ENCODE measurements around the gene THAP11.

Gene THAP11

DNA sequence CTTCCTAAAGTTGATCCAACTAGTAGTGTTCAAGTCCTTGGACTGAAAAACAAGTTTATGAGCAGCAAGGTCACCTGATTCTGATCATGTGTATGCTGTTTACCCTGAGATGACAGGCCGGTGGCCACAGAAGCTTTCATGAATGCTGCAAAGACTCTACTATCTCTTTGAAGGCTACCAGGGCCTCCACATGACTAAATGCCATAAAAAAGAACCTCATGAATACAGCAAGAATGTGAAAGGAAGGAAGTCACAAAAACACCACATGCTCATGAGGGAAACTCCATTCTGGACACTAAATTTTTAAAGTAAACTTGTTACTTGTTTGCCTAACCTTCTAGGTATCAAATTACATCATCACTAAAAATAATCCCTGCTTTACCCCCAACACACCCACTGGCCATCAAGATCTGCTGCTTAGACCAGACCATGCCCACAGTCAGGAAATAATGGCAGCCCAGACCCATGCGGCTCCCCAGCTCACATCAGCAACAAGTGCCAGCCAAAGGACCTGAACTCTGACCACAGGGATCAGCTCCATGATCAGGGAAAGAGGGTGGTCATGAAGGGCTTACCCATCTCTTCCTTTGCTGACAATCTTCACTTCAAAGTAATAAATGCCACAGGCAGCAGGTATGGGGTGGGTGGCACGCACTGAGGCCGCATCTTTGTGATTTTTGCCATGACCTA lies 37.1 kb upstream of the THAP11 start:
- no peak for TF ChIP-seq CTCF (IDR thresholded peaks at IDR 0.05; ENCODE audit: insufficient read depth, low read depth, low read length, missing control alignments)
- H3K4me3 ChIP-seq (ENCODE audit: low read length), result peak overlapping the region; percentile 95
- DNase-seq (ENCODE audit: low read depth), result no peak

DNA sequence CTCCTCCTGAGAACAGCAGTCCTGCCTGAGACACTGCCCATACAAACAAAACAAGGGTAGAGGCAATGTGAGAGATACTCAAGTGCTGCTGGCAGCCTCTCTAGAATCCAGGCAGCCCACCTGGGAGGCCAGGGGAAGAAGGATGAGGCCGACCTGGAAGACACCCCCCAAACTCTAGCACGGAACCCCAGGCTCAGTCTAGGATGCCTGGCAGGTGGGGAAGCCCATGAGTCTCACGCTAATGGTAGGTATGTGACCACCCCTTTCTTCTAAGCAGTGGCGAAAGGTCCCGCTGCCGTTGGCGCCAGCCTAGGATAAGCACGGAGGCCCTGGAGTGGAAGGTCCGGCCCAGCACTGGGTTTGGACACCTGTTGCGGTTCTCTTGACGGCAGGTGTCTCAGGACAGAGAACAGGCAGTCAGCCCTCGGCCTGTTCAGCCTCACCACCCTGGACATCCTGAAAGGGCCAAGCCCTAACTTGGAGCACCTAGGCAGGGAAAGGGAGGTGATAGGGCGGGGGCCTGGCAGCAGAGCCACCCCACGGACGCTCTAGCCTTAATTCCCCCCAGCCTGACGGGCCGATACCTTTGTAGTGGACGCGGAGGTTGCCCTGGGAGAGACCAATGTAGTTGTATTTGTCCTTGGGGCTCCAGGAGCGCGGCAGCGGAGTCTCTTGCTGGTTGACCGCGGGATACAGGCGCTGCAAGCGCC lies 36.2 kb upstream of the THAP11 start:
- TF ChIP-seq CTCF (IDR thresholded peaks at IDR 0.05; ENCODE audit: insufficient read depth, low read depth, low read length, missing control alignments), result no peak
- peak overlapping the region; percentile 95 for H3K4me3 ChIP-seq (ENCODE audit: low read length)
- peak; percentile 8 for DNase-seq (ENCODE audit: low read depth)

DNA sequence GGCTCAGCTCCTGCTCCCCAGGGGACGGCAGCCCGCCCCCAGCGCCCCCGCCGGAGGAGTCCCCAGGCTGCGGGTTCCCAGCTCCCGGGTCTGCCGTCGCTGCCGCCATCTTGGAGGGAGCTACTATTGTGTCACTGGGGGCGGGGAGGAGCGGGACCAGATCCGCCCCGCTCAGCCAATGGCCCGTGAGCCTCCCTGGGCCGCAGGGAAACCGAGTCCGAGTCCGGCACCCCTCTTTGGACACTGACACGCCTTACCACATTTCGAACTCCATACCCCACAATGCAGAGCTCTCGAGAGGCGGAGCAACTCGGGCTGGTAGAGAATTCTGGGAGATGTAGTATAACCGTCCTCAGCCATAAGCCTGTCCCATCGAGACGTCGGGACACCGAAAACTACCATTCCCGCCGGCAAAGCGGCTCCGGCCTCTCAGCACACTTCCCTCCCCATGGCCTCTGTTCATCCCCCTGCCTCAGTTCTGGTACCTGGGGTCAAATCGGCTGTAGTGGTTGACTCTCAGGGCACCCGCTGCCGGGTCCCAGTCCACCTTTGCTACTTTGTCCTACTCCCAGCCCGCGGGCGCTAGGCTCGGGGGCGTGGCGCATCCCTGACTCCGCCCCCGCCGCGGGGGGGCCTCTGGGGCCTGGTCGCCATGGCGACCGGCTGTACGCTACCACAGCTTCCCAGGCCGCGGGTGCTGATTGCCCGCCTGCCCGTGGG lies 35.5 kb upstream of the THAP11 start, which contains the start of the genes RANBP10 and TSNAXIP1:
Gene RANBP10 (minus strand): TSS at position 133 of the 720 bp plus-strand sequence. CDS start 24 bp downstream, at position 109.
Gene TSNAXIP1 (plus strand): TSS at position 462 of the 720 bp plus-strand sequence. CDS start 261 bp downstream, outside the sequence.
- DNase-seq (ENCODE audit: low read depth), result peak; percentile 100
- peak within 1 kb of the TSS; percentile 95 for H3K4me3 ChIP-seq (ENCODE audit: low read length)
- TF ChIP-seq CTCF (IDR thresholded peaks at IDR 0.05; ENCODE audit: insufficient read depth, low read depth, low read length, missing control alignments), result no peak

- H3K4me3 ChIP-seq (ENCODE audit: low read length), result peak overlapping the region; percentile 95
- peak; percentile 15 for TF ChIP-seq CTCF (IDR thresholded peaks at IDR 0.05; ENCODE audit: insufficient read depth, low read depth, low read length, missing control alignments)
- no peak for DNase-seq (ENCODE audit: low read depth)
Observed at GRCh38 chr16:67807148-67807682, 34.9 kb upstream of the THAP11 start.

DNA sequence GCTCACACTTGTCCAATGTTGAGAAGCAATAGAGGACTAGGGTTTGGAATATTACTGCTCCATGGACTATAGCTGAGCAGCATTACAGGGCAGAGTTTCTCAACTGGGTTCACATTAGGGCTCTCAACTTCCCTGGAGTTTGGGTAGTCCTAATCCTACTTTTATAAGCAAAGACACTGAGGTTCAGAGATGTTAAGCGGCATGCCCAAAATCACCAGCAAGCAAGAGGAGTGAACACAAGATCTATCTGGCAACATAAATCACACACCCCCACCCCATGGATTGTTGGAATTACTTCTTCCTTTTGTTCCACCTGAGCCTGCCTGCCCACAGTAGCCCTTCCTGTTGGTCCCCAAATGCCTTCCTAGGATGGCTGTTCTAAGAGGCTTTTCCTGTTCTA lies 30.2 kb upstream of the THAP11 start:
- no peak for TF ChIP-seq CTCF (IDR thresholded peaks at IDR 0.05; ENCODE audit: insufficient read depth, low read depth, low read length, missing control alignments)
- no peak for DNase-seq (ENCODE audit: low read depth)
- H3K4me3 ChIP-seq (ENCODE audit: low read length), result no peak overlapping the region

- no peak for TF ChIP-seq CTCF (IDR thresholded peaks at IDR 0.05; ENCODE audit: insufficient read depth, low read depth, low read length, missing control alignments)
- DNase-seq (ENCODE audit: low read depth), result no peak
- H3K4me3 ChIP-seq (ENCODE audit: low read length), result no peak overlapping the region
Observed at GRCh38 chr16:67814567-67814966, 27.6 kb upstream of the THAP11 start.

Measured in epithelial cell of esophagus (primary cell).